HFFc6 (cell line): ENCODE measurements around the gene SIGLEC5. TPM values are rescaled to one million over a fixed set of nuclear protein-coding genes. Genes with fewer than 3 reads are reported as not detected.
"Not testable (repeated sequence)": the region's sequence is repeated elsewhere in the genome, so short reads cannot be mapped to it uniquely, and the experiment has no call there.

Experiments used
- DNase-seq: peaks from one replicate; pipeline ENCODE4 v3.0.0-alpha.2; 2018
- H3K27ac Mint-ChIP-seq: 2 replicates; pipeline ENCODE4 v1.8.0; 2020; ENCODE audit warnings: mild to moderate bottlenecking, mixed read lengths
- H3K27me3 Mint-ChIP-seq: 2 replicates; pipeline ENCODE4 v1.8.0; 2021; ENCODE audit warnings: mild to moderate bottlenecking, moderate library complexity, mixed read lengths; ENCODE audit not compliant: insufficient read depth
- H3K36me3 Mint-ChIP-seq: 2 replicates; pipeline ENCODE4 v1.8.0; 2021; ENCODE audit warnings: low read depth, mixed read lengths
- H3K4me1 Mint-ChIP-seq: 2 replicates; pipeline ENCODE4 v1.8.0; 2020; ENCODE audit warnings: low read depth, mixed read lengths
- H3K4me3 Mint-ChIP-seq: 2 replicates; pipeline ENCODE4 v1.8.0; 2020; ENCODE audit warnings: mild to moderate bottlenecking, moderate library complexity, mixed read lengths
- H3K9me3 Mint-ChIP-seq: 2 replicates; pipeline ENCODE4 v1.8.0; 2020; ENCODE audit warnings: mild to moderate bottlenecking, mixed read lengths
- CTCF ChIP-seq: fragments of 200-600 bp; sonication (generic); IDR thresholded peaks from 2 replicates; pipeline ENCODE4 v1.5.0; 2021; ENCODE audit warnings: antibody characterized with exemption, mild to moderate bottlenecking
- long read RNA-seq: library from polyadenylated mRNA; unstranded; transcript quantifications from one replicate; pipeline ENCODE4 v2.0.0, GENCODE V29; 2019
- total RNA-seq, 6 experiments: library from RNA; stranded (reverse); fragmentation: NEBNext Ultra II Directional; extraction: Animal tissue kit (Norgen Biotek cat#: 25700); gene quantifications; 2 replicates in 1 of 6; 3 replicates in 5 of 6; pipeline ENCODE4 v1.2.3, GENCODE V29; 2021

SIGLEC5 gene
- not detected for total RNA-seq
- long read RNA-seq, result 0 reads

GRCh38 chr19:51630315-51630714 is at the start of gene SIGLEC5:
Gene SIGLEC5, minus strand, starts transcription at chr19:51630401. Its CDS starts 66 bp downstream, at chr19:51630335.
- not testable (repeated sequence) for H3K36me3 Mint-ChIP-seq, H3K27me3 Mint-ChIP-seq, H3K27ac Mint-ChIP-seq, H3K9me3 Mint-ChIP-seq, DNase-seq, H3K4me1 Mint-ChIP-seq, H3K4me3 Mint-ChIP-seq

GRCh38 chr19:51676566-51677083 is 46.4 kb upstream of the SIGLEC5 start:
- Mint-ChIP-seq H3K4me3 (no peak overlapping the region), H3K4me1 (peaks cover 9% of the 10 kb centered on the region; the same call in 1 of the 2 replicates), H3K9me3 (peaks cover 12% of the 10 kb centered on the region), H3K27me3 (peaks cover 5% of the 10 kb centered on the region), H3K36me3 (0 out of 2 replicates have a peak, but pooled peaks cover 3% of the 10 kb centered on the region), H3K27ac (no peak overlapping the region)
- no peak for DNase-seq
- no peak for TF ChIP-seq CTCF

- H3K27me3 Mint-ChIP-seq, H3K4me1 Mint-ChIP-seq, H3K36me3 Mint-ChIP-seq, DNase-seq, H3K4me3 Mint-ChIP-seq, H3K27ac Mint-ChIP-seq: not testable (repeated sequence)
- peak; percentile 67 for TF ChIP-seq CTCF
- peaks cover 12% of the 10 kb centered on the region for H3K9me3 Mint-ChIP-seq
Measured at GRCh38 chr19:51675911-51676565, 45.8 kb upstream of the SIGLEC5 start.

GRCh38 chr19:51668216-51668615 is 38.0 kb upstream of the SIGLEC5 start:
- H3K4me3 Mint-ChIP-seq, result no peak overlapping the region
- no peaks in the 10 kb centered on the region for H3K36me3 Mint-ChIP-seq
- no peak for TF ChIP-seq CTCF
- no peaks in the 10 kb centered on the region for H3K4me1 Mint-ChIP-seq
- H3K9me3 Mint-ChIP-seq, result no peaks in the 10 kb centered on the region
- DNase-seq, result no peak
- peaks cover 6% of the 10 kb centered on the region for H3K27me3 Mint-ChIP-seq
- no peak overlapping the region for H3K27ac Mint-ChIP-seq

- Mint-ChIP-seq H3K4me1 (no peaks in the 10 kb centered on the region), H3K36me3 (no peaks in the 10 kb centered on the region), H3K9me3 (no peaks in the 10 kb centered on the region), H3K27ac (no peak overlapping the region), H3K4me3 (no peak overlapping the region), H3K27me3 (peaks cover 6% of the 10 kb centered on the region)
- peak; percentile 79 for TF ChIP-seq CTCF
- peak; percentile 36 for DNase-seq
Measured at GRCh38 chr19:51664997-51665396, 34.8 kb upstream of the SIGLEC5 start.

- DNase-seq, result no peak
- TF ChIP-seq CTCF, result no peak
- Mint-ChIP-seq H3K9me3 (no peaks in the 10 kb centered on the region), H3K27me3 (peaks cover 6% of the 10 kb centered on the region), H3K27ac (no peak overlapping the region), H3K36me3 (no peaks in the 10 kb centered on the region), H3K4me3 (no peak overlapping the region), H3K4me1 (no peaks in the 10 kb centered on the region)
Measured at GRCh38 chr19:51664131-51664530, 33.9 kb upstream of the SIGLEC5 start.
